H1 (cell line): ENCODE results near the gene ABCF2.

Experiments
- CREB1 ChIP-seq: IDR thresholded peaks from 2 replicates; pipeline ENCODE4 v1.6.1; 2012; ENCODE audit warnings: inconsistent platforms
- CTCF ChIP-seq, 3 experiments: IDR thresholded peaks; 1 replicate in 2 of 3; 2 replicates in 1 of 3; pipeline versions ENCODE4 v1.5.1 to v1.6.1; 2011; ENCODE audit warnings: low read length in 3 of 3, mild to moderate bottlenecking in 3 of 3, inconsistent platforms in 2 of 3, low read depth in 1 of 3, moderate library complexity in 1 of 3; ENCODE audit not compliant: insufficient read depth in 1 of 3; ENCODE audit errors: control extremely low read depth in 1 of 3
- GABPA ChIP-seq: IDR thresholded peaks from 2 replicates; pipeline ENCODE4 v1.6.1; 2011; ENCODE audit warnings: mild to moderate bottlenecking, low read length, moderate library complexity, borderline replicate concordance; ENCODE audit not compliant: insufficient read depth
- POLR2AphosphoS5 ChIP-seq: IDR thresholded peaks from 2 replicates; pipeline ENCODE4 v1.6.1; 2011; ENCODE audit warnings: low read depth, low read length
- SP2 ChIP-seq: IDR thresholded peaks from 2 replicates; pipeline ENCODE4 v1.6.1; 2012; ENCODE audit warnings: mild to moderate bottlenecking, low read length, inconsistent platforms

GRCh38 chr7:151256410-151257045, 29.5 kb upstream of the ABCF2 start:
- TF ChIP-seq CTCF (IDR thresholded peaks at IDR 0.05; ENCODE audit: control extremely low read depth in 1 of 3, insufficient read depth in 1 of 3, low read depth in 1 of 3, low read length in 3 of 3) (no peak), GABPA (no peak), SP2 (no peak), POLR2AphosphoS5 (no peak), CREB1 (no peak)
